GM21528 (cell line): ENCODE measurements around the gene ANXA11.
"Not testable (repeated sequence)": the region's sequence is repeated elsewhere in the genome, so short reads cannot be mapped to it uniquely, and the experiment has no call there.

Experiments used
- ATAC-seq: cut with Tn5 transposase; IDR thresholded peaks from one replicate; pipeline ENCODE4 v1.9.1; 2021; ENCODE audit warnings: mild to moderate bottlenecking, moderate library complexity; ENCODE audit not compliant: unreplicated experiment, low FRiP score

ANXA11 gene

DNA sequence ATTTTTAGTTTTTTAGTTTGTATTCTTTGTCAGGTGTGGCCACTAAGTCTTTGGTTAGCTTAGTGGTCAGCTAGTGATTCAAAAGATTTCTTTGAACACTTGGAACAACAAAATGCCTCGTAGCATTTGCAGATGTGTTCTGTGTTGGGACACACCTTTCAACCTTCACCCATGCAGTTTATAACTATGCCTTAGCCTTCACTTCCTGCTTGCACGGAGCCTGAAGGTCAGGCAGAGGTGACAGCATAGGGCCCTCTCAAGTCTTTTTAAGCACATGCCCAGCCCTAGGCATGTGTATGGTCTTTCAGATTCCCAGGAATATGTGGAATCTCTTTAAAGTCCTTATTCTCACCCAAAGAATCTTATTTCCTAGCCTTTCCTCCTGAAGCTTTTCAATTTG lies 55.2 kb downstream of the ANXA11 start:
- ATAC-seq = no peak

DNA sequence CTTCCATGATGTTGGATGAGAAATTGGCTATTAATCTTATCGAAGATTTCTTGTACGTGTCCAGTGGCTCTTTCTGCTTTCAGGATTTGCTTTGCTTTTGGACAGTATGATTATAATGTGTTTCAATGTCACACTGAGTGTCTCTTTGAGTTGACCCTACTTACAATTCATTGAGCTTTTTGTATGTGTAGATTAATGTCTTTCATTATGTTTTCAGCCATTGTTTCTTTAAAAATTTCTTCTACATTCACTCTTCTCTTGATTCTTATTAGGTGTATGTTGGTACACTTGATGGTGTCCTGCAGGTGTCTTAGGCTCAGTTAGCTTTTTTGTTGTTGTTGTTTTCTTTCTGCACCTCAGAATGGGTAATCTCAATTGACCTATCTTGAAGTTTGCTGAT lies 56.2 kb downstream of the ANXA11 start:
- ATAC-seq = no peak

DNA sequence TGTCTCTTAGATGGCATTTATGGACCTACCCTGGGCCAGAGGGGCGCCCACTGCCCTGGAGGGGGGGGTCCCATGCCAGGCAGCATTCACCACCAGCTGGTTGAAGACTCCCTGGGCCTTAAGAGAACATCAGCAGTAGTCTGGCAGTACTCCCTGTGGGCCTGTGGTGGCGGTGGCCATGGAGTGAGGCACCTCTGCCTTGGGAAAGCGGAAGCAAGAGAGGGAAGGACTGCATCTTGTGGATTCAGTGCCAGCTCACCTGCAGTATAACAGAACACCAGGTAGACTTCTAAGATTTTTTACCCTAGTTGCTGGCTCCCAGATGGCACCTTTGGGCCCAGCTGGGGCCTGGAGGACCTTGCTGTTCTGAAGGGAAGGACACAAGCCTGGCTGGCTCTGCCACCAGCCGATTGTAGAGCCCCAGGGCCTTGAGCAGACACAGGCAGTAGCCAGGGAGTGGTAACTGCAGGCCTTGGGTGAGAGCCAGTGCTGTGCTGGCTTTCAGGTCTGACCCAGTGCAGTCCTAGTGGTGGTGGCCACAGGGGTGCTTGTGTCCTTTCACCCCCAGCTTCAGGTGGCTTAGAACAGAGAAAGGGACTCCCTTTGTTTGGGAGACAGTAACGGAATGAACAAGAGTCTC lies 57.1 kb downstream of the ANXA11 start:
- ATAC-seq = no peak

DNA sequence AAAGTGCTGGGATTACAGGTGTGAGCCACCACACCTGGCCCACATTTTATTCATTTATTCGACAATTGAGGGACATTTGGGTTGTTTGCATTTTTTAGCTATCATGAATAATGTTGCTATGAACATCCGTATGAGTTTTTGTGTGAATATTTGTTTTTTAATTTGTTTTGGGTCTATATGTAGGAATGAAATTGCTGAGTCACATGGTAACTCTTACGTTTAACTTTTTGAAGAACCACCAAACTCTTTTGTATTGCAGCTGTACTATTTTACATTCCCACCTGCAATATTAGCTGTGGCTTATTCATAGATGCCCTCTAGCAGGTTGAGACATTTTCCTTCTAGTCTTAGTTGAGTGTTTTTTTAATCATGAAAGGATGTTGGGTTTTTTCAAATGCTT lies 58.4 kb downstream of the ANXA11 start:
- ATAC-seq = no peak

DNA sequence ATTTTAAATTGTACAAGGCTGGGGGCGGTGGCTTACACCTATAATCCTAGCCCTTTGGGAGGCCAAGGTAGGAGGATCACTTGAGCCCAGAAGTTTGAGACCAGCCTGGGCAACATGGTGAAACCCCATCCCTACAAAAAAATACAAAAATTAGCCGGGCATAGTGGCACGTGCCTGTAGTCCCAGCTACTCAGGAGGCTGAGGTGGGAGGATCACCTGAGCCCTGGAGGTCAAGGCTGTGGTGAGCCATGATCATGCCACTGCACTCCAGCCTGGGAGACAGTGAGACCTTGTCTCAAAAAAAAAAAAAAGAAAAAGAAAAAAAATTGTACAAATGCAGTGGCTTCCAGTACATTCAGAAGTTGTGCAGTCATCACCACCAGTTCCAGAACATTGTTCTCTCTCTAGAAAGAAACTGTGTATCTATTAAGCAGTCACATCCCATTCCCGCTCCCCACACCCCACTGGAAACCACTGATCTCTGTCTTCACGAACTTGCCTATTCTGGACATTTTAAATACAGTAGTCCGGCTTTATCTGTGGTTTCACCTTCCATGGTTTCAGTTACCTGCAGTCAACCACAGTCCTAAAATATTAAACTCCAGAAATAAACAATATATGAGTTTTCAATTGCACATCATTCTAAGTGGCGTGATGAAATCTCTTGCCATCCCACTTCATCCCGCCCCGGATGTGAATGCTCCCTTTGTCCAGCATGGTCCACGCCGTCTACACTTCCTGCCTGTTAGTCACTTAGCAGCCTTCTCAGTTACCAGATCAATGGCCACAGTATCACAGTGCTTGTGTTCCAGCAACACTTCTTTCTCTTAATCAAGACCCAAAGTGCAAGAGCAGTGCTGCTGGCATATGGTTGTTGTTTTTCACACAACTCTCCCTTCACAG lies 59.7 kb downstream of the ANXA11 start:
- not testable (repeated sequence) for ATAC-seq

DNA sequence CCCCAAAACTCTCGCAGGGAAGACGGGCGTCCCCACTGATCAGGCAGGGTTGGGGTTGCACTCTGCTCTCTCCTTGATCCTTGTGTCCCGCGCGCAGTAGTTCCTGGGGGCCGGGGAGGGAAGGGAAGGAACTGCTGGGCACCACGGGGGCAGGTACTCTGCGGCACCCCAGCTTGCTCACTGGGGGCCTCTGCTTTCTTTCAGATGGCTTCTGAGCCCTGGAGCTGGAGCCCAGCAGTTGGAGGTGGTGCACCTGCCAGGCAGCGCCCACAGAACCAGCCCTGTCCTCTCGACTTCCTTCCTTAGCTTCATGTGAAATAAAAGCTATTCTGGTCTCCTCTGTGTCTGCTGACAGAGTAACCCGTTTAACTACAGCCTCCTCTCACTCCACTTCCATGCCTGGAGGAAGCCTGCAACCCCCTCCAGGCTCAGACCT lies 60.6 kb downstream of the ANXA11 start:
- peak; percentile 44 for ATAC-seq

DNA sequence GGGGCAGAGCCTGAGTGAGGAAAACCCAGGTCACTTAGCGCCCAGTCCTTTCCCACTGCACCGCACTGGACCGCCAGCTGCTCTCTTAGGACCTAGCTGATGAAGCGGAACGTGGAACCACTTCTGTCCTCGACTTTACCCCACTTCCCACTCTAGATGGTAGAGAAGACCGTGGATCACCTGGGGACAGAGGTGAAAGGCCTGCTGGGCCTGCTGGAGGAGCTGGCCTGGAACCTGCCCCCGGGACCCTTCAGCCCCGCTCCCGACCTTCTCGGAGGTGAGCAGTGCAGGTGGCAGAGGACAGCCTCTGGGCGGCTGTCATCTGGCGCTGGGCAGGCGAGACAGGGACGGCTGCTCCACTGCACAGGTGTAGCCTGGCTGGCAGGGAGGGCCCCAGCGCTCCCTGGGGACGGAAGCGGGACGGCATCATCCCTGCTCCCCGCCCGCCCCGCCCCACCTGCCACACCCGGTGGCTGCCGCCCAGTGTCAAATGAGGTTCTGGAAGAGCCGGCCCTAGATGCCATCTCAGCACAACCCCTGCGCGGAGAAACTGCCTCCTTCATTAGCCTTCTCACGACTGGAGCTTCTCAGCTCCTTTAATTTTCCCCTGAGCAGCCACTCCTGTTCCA lies 61.2 kb downstream of the ANXA11 start:
- ATAC-seq = peak; percentile 65

DNA sequence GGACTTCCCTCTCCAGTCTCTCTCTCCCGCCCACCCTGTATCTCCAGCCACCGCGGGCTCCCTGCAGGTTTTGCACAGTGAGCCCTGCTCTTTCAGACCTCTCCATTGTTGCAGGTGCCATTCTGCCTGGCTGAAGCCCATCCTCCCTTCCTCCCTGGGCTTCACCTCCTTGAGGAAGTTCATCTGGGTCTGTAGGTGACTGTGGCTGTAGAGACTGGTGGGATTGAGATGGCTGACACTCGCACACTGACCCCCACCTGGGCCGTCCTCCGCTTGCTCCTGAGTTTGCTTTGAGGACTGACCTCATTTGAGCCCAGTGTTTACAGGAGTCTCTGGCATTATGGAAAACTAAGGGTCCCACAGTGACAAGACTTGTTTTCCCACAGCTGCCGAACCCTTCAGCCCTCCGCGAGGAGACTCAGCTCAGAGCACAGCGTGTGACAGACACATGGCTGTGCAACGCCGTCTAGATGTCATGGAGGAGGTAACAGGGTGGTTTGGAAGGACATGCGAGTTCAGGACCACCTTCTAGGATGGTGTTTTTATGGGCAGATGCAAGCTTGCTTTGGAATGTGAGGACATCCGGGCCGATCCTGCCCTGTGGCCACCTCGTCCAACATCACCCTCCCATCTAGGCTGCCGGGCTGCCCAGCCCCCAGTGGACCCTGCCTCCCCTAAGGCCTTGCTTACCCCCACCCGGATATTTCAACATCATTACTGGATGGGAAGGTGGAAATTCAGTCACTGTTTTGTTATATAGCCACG lies 63.5 kb downstream of the ANXA11 start:
- no peak for ATAC-seq

DNA sequence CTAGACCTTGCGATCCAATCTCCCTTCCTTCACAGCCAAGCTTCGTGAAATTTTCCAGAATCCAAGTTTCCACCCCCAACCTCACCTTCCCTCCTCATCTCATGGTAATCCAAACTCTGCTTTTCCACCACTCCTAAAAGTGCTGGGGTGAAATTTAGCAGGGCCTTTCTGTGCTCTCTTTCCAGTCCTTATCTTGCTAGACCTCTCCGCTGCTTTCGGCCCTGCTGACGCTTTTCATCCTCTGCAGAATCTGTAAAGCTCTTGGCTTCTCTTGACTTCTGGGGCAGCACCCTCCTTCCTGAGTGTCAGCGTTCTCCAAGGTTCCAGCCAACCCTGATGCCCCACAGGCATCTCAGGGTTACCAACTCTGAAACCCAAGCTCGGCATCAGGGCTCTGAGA lies 65.1 kb downstream of the ANXA11 start:
- ATAC-seq = no peak

DNA sequence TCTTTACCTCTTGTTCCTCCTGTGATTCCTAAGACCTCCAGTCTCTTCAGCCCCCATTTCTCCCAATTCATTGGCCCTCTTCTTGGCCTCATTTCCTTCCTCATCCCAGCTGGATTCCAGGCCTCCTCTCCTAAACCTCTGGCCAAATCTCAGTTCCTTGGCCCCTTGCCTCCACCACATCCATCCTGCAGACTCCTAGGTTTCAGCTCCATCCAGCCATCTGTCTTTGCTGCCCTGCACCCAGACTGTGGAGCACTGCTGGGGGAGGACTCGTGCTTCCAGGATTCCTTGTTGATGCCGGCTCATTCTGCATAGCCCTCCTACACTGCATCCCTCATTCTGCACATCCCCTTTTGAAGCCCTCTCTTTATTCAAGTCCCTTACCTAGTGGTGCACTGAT lies 66.1 kb downstream of the ANXA11 start:
- ATAC-seq = no peak

DNA sequence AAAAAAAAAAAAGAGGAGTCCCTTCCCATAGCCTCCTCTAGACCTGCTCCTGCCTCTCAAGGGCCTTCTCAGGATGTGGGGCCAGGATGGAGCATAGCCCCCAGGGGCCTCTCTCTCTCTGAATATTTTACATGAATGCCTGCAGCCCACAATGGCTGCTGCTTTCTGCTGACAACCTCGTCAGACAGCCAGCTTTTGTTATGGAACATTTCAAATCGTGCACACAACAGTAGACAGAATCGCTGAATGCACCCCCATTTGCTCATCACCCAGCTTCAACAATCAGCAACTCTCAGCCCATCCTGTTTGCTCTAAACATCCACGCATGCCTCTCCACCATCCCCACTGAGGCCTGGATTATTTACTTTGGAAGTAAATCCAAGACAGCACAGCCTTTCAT lies 67.4 kb downstream of the ANXA11 start:
- ATAC-seq = no peak

DNA sequence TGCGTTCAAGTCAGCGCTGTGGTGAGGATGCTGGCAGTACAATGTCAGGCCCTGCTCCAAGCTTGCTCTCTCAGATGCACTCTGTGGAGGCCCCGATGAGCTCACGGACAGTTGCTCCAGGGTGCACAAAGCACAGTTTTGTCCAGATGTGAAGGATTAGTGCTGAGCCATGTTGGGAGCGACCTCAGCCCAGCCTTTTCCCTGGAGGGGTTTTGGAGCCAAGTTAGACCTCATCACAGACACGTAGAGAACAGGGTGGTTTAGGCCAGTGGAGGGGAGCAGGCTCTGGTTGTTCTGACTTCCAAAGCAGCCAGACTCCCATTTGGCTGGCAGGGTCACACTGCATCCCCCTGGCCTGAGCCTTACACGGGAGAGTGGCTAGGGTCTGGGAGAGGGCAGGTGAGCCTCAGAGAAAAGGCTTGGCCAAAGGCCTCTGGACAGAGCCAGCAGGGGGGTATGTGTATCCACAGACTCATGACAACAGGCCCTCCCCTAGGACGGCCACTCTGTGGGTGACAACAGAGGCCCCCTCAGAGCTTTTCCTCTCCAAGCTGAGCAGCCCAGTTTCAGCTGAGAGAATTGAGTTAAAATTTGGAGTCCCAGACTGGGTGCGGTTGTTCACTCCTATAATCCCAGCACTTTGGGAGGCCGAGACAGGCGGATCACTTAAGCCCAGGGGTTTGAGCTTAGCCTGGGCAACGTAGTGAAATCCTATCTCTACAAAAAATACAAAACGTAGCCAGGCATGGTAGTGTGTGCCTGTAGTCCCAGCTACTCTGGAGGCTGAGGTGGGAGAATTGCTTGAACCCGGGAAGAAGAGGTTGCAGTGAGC lies 68.1 kb downstream of the ANXA11 start:
- ATAC-seq = no peak

DNA sequence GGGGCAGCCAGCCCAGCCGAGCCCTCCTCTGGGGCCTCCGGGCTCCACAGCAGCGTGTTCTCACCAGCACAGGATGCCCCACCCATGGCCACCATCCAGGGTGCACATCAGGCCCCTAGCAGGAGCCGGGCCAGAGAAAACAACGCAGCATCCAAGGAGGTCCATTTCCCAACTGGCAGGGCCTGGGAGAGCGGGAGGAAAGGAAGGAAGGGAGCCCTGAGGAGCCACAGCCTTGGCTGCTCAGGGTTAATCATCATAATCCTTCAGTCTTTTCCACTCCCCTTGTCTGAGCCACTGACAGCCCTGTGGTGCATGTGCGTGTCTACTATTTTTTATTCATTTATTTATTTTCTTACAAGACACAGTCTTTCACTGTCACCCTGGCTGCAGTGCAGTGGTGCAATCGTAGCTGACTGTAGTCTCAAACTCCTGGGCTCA lies 69.2 kb downstream of the ANXA11 start:
- no peak for ATAC-seq

DNA sequence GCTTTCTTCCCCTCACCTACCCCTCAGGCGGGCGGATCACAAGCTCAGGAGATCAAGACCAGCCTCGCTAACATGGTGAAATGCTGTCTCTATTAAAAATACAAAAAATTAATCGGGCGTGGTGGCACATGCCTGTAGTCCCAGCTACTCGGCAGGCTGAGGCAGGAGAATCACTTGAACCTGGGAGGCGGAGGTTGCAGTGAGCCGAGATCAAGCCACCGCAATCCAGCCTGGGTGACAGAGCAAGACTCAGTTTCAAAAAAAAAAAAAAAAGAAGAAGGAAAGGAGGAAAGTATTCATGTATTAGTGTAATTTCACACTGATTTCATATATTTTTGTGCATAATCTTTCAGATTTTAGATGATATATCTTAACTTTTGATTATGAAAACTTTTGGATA lies 71.7 kb downstream of the ANXA11 start:
- ATAC-seq = not testable (repeated sequence)

DNA sequence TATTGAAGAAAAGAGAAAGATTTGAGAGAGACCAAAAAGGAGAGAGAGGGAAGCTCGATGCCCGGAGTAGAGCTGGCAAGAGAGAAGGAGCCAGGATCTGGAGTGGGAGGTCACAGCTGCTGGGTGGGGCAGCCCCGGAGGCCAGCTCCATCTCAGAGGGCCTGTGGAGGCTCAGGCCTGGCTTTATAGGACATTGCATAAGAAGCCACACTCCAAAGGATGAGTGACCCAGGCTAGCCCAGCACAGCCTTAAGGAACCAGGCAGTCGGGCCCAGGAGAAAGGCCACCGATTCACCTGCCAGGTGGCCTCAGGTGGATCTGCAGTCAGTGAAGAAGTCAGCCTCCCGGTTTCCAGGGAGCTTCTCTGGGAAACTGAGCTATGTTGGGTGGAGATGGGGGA lies 72.1 kb downstream of the ANXA11 start:
- no peak for ATAC-seq

DNA sequence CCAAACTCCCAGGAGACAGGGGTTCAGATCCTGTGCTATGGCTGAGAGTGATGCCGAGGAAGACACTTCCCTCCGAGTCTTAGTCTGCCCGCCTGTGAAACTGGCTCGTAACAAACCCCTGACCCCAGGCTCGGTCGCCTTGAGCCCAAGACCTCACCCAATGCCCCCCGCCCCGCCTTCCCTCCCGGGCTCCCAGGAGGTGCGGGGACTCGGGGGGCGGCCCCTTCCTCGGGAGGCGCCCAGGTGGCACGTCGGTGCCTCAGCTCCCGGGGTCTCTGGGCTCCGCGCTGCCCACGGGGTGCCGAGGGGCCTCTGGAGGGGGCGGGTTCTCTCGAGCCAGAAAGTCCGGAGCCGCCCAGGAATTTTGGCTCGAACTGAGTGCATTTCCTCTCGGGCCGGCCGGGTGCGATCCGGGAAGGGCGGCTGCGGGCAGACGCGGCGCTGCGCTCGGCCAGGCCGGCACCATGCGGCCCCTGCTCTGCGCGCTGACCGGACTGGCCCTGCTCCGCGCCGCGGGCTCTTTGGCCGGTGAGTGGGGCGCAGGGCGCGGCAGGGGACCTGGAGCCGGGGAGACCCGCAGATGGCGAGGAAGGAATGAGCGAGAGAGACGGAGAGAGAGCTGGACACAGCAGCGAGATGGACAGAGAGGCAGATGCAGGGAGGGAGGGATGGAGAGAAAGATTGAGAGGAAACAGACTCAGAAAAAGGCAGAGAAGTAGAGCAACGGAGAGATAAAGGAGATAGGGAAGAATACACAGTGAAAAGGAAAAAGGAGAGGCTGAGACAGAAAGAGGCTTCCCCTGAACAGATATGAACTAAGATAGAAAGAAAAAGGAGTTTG lies 72.8 kb downstream of the ANXA11 start, which contains the start of gene PLAC9:
Gene PLAC9, plus strand, starts transcription at position 432 of the 841 bp plus-strand sequence. Its CDS starts 33 bp downstream, at position 465.
- ATAC-seq = no peak

DNA sequence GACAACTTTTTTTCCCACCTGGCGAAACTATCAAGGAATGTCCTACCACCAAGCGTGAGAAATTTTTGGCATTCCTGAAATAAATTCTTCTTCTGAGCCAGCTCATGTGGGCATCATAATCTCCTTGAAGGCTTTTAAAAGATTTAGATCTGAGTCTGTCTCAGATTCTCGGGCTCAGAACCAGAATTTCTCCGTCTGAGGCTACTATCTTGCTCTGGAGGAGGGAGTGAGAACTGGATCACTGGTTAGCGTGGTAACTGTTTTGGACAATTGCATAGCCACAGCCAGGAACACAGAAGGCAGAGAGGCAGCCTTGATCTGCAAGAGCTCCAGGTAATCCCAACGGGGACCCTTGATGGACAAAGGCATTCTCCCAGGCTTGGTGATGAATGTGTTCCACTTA lies 73.8 kb downstream of the ANXA11 start:
- ATAC-seq = no peak

DNA sequence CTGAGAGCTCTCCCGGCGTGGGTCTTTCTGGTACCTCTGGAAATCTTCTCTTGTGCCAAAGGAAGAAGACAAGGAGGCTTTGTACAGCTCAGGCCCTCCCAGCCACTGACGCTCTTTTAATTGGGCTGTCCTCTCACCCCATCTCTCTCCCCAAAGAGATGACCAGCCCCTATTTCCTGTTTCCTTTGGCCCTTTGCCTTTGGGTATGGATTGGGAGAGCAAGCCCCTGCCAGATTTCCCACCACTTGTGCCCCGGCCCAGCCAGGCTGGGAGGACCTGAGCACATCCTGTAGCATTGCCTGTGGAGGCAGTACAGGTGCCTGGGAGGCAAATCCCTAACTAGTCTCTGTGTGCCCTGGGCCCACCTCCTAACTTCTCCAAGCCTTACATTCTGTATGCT lies 78.5 kb downstream of the ANXA11 start:
- no peak for ATAC-seq

DNA sequence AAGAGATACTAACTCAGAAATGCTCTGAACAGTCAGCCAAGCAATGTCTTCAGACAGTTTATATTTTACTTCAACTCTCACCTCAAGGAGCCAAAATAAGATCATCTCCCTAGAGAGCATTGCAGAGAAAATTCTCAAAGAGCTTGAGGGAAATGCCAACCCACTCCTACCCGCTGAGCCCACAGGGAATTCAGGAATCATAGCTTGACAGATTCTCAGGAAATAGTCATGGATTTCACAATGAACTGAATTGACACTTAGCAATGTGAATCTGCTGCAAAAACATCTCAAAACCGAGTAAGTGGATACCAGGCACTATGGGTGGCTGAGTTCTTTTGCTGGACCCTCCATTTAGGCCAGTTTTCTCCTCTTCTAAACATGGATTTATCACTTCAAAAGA lies 82.6 kb downstream of the ANXA11 start:
- ATAC-seq = no peak
